Mucosa of descending colon (tissue), 3 donors: ENCODE measurements around the gene CLDN5. TPM values are rescaled to one million over a fixed set of nuclear protein-coding genes. Genes with fewer than 3 reads are reported as not detected.
A peak's percentile ranks its signal among the peaks of the same experiment; 100 is the strongest.

Experiments used
- ATAC-seq: fragments of 200-7000 bp; cut with Tn5 transposase; one replicate; pipeline ENCODE4 v1.9.1; 2020; ENCODE audit warnings: mild to moderate bottlenecking, moderate library complexity
- DNase-seq, 3 donors: peaks; one replicate each; pipeline ENCODE4 v3.0.0-alpha.2; 2020
- H3K36me3 ChIP-seq: fragments of 200-600 bp; one replicate; pipeline ENCODE4 v1.8.0; 2021; ENCODE audit warnings: low read depth, mild to moderate bottlenecking
- H3K4me1 ChIP-seq: fragments of 200-600 bp; one replicate; pipeline ENCODE4 v1.8.0; 2021; ENCODE audit warnings: low read depth, mild to moderate bottlenecking
- H3K4me3 ChIP-seq: fragments of 200-600 bp; one replicate; pipeline ENCODE4 v1.8.0; 2021; ENCODE audit warnings: mild to moderate bottlenecking
- H3K9me3 ChIP-seq: fragments of 200-600 bp; one replicate; pipeline ENCODE4 v1.8.0; 2021; ENCODE audit warnings: mild to moderate bottlenecking
- CTCF ChIP-seq: fragments of 200-600 bp; IDR thresholded peaks from one replicate; pipeline ENCODE4 v1.8.0; 2022; ENCODE audit warnings: antibody characterized with exemption, mild to moderate bottlenecking
- intact Hi-C, 2 donors: fragments of 100-400 bp; cut with DNase I in 1 of 2; cut with micrococcal nuclease in 1 of 2; formaldehyde crosslinking; loops; one replicate each; pipeline versions ENCODE4 v1.11.0 to v1.11.1; 2022; cut with DNase I, micrococcal nuclease
- total RNA-seq, 3 donors: library from RNA; stranded (reverse); fragmentation: NEBNext Ultra II Directional in 2 of 3; extraction: Animal tissue kit (Norgen Biotek cat#: 25700) in 2 of 3; gene quantifications; one replicate each; pipeline versions ENCODE4 v1.2.1 to v1.2.4, GENCODE V29; 2021 to 2023
- donor health status: DM: no; HTN: no; CAD: no; lungs with moderate emphysema.
- donor health status: DM: no; HTN: no; CAD: no.
- donor health status: DM: no; HTN: yes; CAD: no.

Gene CLDN5
- total RNA-seq, 3 donors from 2014 or later = 22.0 to 34.7 (median 22.2) TPM

GRCh38 chr22:19490628-19491230, 33.5 kb downstream of the CLDN5 start:
- intact Hi-C loops = no loop called here
- H3K36me3 ChIP-seq = no peaks in the 10 kb centered on the region
- no peak for ATAC-seq
- no peaks in the 10 kb centered on the region for H3K4me1 ChIP-seq
- no peak for DNase-seq
- no peaks in the 10 kb centered on the region for H3K9me3 ChIP-seq
- no peak for TF ChIP-seq CTCF
- H3K4me3 ChIP-seq = no peak overlapping the region

GRCh38 chr22:19488884-19489843, 35.0 kb downstream of the CLDN5 start:
- Histone ChIP-seq H3K4me1 (no peaks in the 10 kb centered on the region), H3K4me3 (no peak overlapping the region), H3K36me3 (no peaks in the 10 kb centered on the region), H3K9me3 (no peaks in the 10 kb centered on the region)
- ATAC-seq (no peak), DNase-seq (peak in 1 of 3 donors; percentile 28)
- no peak for TF ChIP-seq CTCF
- intact Hi-C loops = no loop called here

- intact Hi-C loops = no loop called here
- no peak for DNase-seq
- TF ChIP-seq CTCF = no peak
- Histone ChIP-seq H3K36me3 (no peaks in the 10 kb centered on the region), H3K9me3 (no peaks in the 10 kb centered on the region), H3K4me1 (no peaks in the 10 kb centered on the region), H3K4me3 (no peak overlapping the region)
- ATAC-seq = no peak
Measured at GRCh38 chr22:19488285-19488684, 35.9 kb downstream of the CLDN5 start.

- DNase-seq (no peak), ATAC-seq (no peak)
- Histone ChIP-seq H3K9me3 (no peaks in the 10 kb centered on the region), H3K4me3 (no peak overlapping the region), H3K36me3 (no peaks in the 10 kb centered on the region), H3K4me1 (peaks cover 3% of the 10 kb centered on the region)
- TF ChIP-seq CTCF = no peak
- intact Hi-C loops = no loop called here
Measured at GRCh38 chr22:19483481-19484244, 40.5 kb downstream of the CLDN5 start.

- Histone ChIP-seq H3K4me3 (no peak overlapping the region), H3K36me3 (no peaks in the 10 kb centered on the region), H3K4me1 (peaks cover 10% of the 10 kb centered on the region), H3K9me3 (no peaks in the 10 kb centered on the region)
- no peak for TF ChIP-seq CTCF
- DNase-seq = no peak
- intact Hi-C loops = no loop called here
- no peak for ATAC-seq
Measured at GRCh38 chr22:19482297-19482696, 41.9 kb downstream of the CLDN5 start.
